Testis (tissue), 2 donors: ENCODE results near the gene YY1.

Experiments used
- CTCF ChIP-seq, 3 experiments: fragments of 450-650 bp in 2 of 3; fragments of 200-600 bp in 1 of 3; sonication (generic) in 1 of 3; IDR thresholded peaks; one replicate each; pipeline ENCODE4 v1.5.1; 2016 to 2019; ENCODE audit warnings: antibody characterized with exemption in 3 of 3, mild to moderate bottlenecking in 2 of 3, moderate library complexity in 1 of 3
- POLR2A ChIP-seq: fragments of 450-650 bp; IDR thresholded peaks from one replicate; pipeline ENCODE4 v1.6.1; 2017; ENCODE audit warnings: antibody characterized with exemption, mild to moderate bottlenecking, moderate library complexity

GRCh38 chr14:100295376-100296105 lies 56.6 kb downstream of the YY1 start:
- no peak for TF ChIP-seq CTCF (IDR thresholded peaks at IDR 0.05)
- no peak for TF ChIP-seq POLR2A
